Activated T-helper 17 cell treated with anti-CD3 and anti-CD28 coated beads, Interleukin-2, amount 50 U/mL, for 72 hours (primary cell): ENCODE data around the gene EBF3. TPM values are rescaled to one million over a fixed set of nuclear protein-coding genes. Genes with fewer than 3 reads are reported as not detected.

Experiments
- ATAC-seq: fragments of 150-1000 bp; cut with Tn5 transposase; replicated peaks from 2 replicates; pipeline ENCODE4 v1.10.0; 2021; ENCODE audit warnings: mild to moderate bottlenecking, moderate library complexity
- H3K27ac Mint-ChIP-seq: one replicate; pipeline ENCODE4 v1.8.0; 2022; ENCODE audit warnings: mixed read lengths
- H3K27me3 Mint-ChIP-seq: one replicate; pipeline ENCODE4 v1.8.0; 2022; ENCODE audit warnings: mixed read lengths
- H3K36me3 Mint-ChIP-seq: one replicate; pipeline ENCODE4 v1.8.0; 2022; ENCODE audit warnings: low read depth, mild to moderate bottlenecking, mixed read lengths
- H3K4me1 Mint-ChIP-seq: one replicate; pipeline ENCODE4 v1.8.0; 2022; ENCODE audit warnings: mixed read lengths
- H3K4me3 Mint-ChIP-seq: one replicate; pipeline ENCODE4 v1.8.0; 2022; ENCODE audit warnings: mild to moderate bottlenecking, mixed read lengths
- H3K9me3 Mint-ChIP-seq: one replicate; pipeline ENCODE4 v1.8.0; 2022; ENCODE audit warnings: mixed read lengths
- total RNA-seq, 2 donors: library from RNA; stranded (reverse); gene quantifications; one replicate each; pipeline ENCODE4 v1.2.3, GENCODE V29; 2022

EBF3 gene
- total RNA-seq, 2 donors from 2014 or later, result not detected

DNA sequence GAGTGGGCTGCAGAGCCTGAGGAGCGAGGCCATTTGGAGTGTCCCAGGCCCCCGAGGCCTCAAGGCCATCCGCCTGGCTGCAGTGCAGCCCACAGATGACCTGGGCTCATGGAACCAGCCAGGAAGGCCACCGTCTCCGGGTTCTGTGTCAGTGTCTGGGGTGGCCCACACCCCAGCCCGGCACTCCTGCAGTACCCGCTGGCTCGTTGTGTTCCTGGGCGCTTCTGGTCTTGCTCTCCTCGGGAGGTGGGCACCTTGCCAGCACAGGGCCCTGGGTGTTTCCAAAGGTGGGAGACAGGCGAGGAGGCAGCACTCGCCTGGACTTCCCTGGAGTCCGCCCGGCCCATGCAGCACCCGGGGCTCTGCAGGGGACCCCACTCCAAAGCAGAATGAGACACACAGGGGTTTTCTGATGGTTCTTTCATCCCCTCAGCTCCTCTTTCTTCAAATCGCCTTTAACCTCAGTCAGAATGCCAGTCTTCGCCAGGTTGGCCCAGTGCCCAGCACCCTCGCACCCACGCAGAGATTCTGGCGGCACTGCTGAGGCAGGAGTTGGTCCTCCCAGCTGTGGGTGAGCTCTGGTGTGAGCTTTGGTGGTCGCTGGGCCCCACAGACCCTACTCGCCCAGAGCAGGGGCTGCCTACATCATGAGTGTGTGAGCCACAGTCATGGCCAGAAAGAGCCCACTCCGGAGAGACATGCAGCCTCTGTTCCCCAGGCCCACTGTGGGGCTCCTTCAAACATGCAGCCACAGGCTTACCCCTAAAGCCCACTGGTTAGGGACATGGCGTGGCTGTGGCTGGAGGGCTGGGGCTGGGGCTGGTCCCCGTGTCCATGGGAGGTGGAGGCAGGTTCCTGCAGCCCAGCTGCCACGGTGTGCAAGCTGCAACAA lies 155.7 kb downstream of the EBF3 start:
- Mint-ChIP-seq H3K4me3 (no peak overlapping the region), H3K4me1 (no peaks in the 10 kb centered on the region), H3K27me3 (no peaks in the 10 kb centered on the region), H3K9me3 (peaks cover 17% of the 10 kb centered on the region), H3K36me3 (no peaks in the 10 kb centered on the region), H3K27ac (no peak overlapping the region)
- ATAC-seq, result no peak

DNA sequence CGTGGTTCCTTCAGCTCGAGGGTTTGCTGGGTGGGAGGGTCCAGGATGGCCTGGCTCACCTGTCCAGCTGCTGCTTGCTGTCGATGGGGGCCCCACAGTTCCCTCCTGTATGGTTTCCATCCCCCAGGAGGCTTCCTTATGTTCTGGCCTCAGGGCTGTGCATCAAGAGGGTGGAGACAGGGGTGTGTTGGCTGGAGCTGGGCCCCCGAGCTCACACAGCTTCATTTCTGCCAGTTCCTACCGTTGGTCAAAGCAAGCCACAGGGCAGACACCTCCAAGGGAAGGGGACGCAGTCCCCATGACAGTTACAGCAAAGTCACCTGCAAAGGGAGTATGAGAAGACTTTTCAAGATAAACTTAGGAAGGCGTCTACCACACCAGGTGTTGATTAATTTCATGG lies 156.9 kb downstream of the EBF3 start:
- H3K4me3 Mint-ChIP-seq, result no peak overlapping the region

DNA sequence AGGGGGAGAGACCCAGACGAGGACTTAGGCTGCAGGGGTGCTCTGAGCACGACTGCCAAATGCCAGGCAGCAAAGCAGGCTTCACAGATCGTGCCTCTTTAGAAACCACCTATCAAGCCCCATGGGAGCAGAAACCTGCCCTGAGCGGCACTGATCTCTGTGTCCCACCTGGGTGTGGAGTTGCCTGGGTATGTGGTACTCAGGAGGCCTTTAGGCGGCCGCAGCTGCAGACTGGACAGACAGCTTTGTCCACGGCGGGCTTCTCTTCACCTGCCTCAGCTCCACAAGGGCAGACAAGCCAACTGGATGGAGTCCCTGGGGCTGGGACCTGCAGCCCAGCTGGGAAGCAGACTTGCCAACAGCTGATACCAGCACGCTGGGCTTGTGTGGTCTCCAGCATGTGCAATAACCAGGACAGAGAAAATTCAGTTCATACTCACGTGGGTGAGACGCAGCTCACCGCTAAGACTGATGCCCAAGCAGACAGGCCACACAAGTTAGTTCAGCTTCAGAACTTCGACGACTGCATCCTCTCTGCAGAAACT lies 163.2 kb downstream of the EBF3 start:
- no peaks in the 10 kb centered on the region for H3K36me3 Mint-ChIP-seq
- H3K9me3 Mint-ChIP-seq, result peaks cover 23% of the 10 kb centered on the region
- H3K4me1 Mint-ChIP-seq, result no peaks in the 10 kb centered on the region
- H3K27ac Mint-ChIP-seq, result no peak overlapping the region
- no peak overlapping the region for H3K4me3 Mint-ChIP-seq
- no peaks in the 10 kb centered on the region for H3K27me3 Mint-ChIP-seq
- ATAC-seq, result no peak

More for the DNA sequence above, 156.9 kb downstream of the EBF3 start:
- Mint-ChIP-seq H3K27me3 (no peaks in the 10 kb centered on the region), H3K4me1 (no peaks in the 10 kb centered on the region), H3K9me3 (peaks cover 23% of the 10 kb centered on the region), H3K27ac (no peak overlapping the region), H3K36me3 (no peaks in the 10 kb centered on the region)
- no peak for ATAC-seq

DNA sequence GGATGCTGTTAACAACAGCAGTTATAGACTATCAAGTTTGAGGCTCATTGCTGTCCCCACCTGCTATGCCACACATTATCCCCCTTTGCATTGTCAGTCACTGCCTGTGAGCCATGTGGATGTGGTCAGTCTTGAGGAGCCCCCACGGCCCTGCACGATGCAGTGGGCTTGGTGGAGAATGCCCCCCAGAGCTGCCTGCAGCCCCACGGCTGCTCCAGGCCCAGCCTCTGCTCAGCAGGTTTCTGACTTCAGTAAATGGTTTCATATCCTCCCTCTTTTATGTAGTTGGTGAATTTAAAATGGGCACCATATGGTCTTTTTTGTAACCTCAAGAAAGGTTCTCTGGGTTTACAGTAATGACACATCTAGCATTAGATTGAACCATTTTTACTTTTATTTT lies 164.1 kb downstream of the EBF3 start:
- H3K4me1 Mint-ChIP-seq, result no peaks in the 10 kb centered on the region
- peaks cover 23% of the 10 kb centered on the region for H3K9me3 Mint-ChIP-seq
- H3K27me3 Mint-ChIP-seq, result no peaks in the 10 kb centered on the region
- no peak overlapping the region for H3K4me3 Mint-ChIP-seq
- H3K27ac Mint-ChIP-seq, result no peak overlapping the region
- H3K36me3 Mint-ChIP-seq, result no peaks in the 10 kb centered on the region
- ATAC-seq, result no peak

DNA sequence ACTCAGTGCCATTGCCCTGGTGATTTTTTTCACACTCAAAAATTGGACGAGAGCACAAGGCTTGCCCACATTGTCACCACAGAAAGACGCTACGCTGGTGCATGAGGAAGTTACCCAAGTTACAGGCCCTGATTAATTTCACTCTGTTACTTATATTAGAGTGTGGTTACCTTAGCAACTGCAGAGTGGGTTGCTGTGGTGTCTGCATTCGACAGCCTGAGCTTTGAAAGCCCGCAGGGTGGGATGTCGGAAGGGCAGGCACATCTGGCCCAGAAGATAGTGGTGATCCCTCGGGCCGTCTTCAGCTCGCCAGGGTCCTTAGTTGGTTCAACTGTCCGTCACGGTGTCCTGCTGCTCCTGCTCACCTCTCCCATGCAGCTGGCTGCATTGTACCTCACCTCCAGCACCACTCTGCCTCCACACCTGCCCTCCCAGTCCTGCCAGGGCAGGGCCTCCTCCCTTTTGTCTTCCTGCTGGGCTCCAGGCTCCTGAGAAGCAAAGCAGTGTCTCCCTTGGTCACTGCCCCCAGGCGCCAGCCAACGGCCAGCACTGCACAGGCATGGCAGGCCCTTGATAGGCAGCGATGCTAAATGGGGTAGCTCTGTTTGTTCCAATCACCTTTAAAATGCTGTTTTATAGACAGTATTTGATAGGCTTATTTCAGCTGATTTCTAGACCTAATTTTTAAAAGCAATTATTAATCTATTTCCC lies 167.2 kb downstream of the EBF3 start:
- H3K27me3 Mint-ChIP-seq, result no peaks in the 10 kb centered on the region
- H3K27ac Mint-ChIP-seq, result no peak overlapping the region
- H3K4me1 Mint-ChIP-seq, result no peaks in the 10 kb centered on the region
- H3K9me3 Mint-ChIP-seq, result peaks cover 10% of the 10 kb centered on the region
- H3K36me3 Mint-ChIP-seq, result no peaks in the 10 kb centered on the region
- H3K4me3 Mint-ChIP-seq, result no peak overlapping the region
- no peak for ATAC-seq

DNA sequence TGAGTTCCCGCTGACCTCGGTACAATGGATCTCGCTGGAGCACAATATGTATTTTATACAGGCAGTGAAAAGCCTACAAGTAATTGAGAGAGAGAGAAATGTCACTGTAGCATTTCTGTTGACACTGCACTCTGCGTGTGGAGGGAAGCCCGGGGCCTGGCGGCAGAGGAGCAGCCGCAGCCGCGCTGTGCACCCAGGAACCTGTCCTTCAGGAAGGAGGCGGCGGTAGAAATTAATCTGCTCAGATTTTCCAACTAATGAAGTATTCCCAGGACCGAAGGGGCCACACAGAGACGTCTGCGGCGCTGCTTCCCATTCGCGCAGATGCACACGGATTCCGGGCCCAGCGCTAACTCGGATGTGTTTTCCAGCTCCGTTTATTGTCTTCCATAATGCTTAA lies 170.1 kb downstream of the EBF3 start:
- Mint-ChIP-seq H3K27me3 (no peaks in the 10 kb centered on the region), H3K27ac (no peak overlapping the region)

DNA sequence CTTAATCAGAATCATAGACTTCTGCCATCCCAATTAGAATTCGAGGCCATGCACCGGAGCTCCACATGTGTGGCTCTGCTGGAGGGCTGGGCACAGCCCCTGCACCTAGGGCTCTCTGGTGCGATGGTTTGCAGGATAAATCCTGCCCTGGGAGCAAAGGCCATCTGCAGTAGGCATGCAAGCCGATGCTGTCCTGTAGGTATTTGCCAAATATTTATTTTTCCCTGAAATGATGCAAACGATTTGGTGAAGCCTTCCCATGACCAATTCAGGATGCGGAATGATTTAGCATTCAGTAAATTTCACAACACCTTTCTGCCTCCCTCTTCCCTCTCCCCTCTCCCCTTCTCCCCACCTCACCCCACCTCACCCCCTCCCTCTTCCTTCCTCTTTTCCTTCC lies 170.6 kb downstream of the EBF3 start:
- no peaks in the 10 kb centered on the region for H3K36me3 Mint-ChIP-seq
- H3K4me1 Mint-ChIP-seq, result no peaks in the 10 kb centered on the region
- ATAC-seq, result no peak
- H3K27me3 Mint-ChIP-seq, result no peaks in the 10 kb centered on the region
- H3K9me3 Mint-ChIP-seq, result peaks cover 19% of the 10 kb centered on the region
- no peak overlapping the region for H3K4me3 Mint-ChIP-seq
- no peak overlapping the region for H3K27ac Mint-ChIP-seq

More for the DNA sequence above, 170.1 kb downstream of the EBF3 start:
- Mint-ChIP-seq H3K36me3 (no peaks in the 10 kb centered on the region), H3K4me3 (no peak overlapping the region), H3K4me1 (no peaks in the 10 kb centered on the region), H3K9me3 (peaks cover 19% of the 10 kb centered on the region)
- no peak for ATAC-seq

DNA sequence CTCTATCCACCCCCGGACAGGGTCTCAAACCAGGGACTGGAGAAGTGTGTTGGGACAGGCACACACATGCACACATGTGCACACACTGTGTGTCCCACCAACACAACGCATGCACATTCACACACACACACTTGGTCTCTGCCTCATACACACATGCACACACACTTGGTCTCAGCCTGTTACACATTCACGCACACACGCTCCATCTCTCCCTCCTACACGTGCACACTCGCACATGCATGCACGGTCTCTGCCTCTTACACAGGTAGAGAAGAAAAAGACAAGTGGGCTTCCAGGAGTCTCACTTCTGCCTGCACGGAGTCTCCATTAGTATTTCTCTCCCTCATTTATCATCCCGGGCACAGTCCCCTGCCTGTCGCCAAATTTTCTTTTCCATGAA lies 171.2 kb downstream of the EBF3 start:
- Mint-ChIP-seq H3K27me3 (no peaks in the 10 kb centered on the region), H3K4me3 (no peak overlapping the region), H3K9me3 (peaks cover 19% of the 10 kb centered on the region), H3K27ac (no peak overlapping the region), H3K36me3 (no peaks in the 10 kb centered on the region), H3K4me1 (no peaks in the 10 kb centered on the region)
- no peak for ATAC-seq

DNA sequence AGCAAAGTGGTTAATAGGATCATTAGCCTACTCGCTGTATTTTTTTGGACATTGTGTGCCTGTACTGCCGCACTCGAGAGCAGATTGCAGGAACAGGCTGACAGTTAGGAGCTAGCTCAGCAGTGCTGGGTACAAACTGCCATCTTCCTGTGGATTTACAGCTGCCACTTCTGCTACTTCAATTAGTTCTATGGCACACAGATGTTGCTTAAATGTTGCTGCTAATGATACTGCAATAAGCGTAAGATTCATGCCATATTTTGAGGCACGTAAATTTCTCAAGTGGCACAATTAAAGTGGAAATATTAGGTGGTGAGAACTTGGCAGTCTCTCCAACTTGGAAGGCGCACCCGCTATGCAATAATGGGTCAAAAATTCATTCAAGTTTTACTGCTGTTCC lies 171.9 kb downstream of the EBF3 start:
- Mint-ChIP-seq H3K36me3 (no peaks in the 10 kb centered on the region), H3K4me3 (no peak overlapping the region)
- ATAC-seq, result no peak

DNA sequence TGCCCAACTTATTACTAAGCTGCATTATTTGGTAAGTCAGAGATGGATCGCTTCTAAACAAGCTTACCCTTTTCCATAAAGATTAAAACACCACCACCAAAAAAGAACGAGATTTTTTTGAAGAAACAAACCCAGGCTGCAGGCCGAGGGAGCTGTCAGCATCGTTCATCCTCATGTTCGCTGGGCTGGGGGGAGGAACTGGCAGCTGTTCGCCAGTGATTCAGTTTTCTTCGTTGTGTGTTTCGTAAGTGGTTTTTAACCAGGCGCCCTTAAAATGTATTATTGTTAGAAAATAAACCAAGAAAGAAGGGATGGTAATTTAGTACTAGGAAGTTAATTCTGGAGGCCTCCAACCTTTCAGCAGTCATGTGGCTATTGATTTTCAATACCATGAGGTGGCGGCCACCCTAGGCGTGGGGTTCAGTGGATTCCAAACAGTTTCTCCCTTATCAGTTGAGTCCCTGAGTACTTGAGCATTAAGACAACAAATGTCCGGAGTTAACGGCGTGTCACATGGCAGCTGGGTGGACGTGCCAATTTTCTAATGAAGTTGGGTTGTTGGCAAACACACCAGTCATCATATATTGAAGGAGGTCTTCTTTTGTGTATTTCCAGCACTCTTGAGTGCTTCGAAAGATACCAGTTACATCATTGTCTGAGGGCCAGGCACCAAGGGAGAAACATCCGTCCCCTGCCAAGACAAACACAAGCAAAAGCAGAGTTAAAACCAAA lies 173.2 kb downstream of the EBF3 start:
- no peaks in the 10 kb centered on the region for H3K27me3 Mint-ChIP-seq
- no peaks in the 10 kb centered on the region for H3K4me1 Mint-ChIP-seq
- ATAC-seq, result no peak
- H3K9me3 Mint-ChIP-seq, result peaks cover 28% of the 10 kb centered on the region
- H3K36me3 Mint-ChIP-seq, result no peaks in the 10 kb centered on the region
- no peak overlapping the region for H3K4me3 Mint-ChIP-seq
- H3K27ac Mint-ChIP-seq, result no peak overlapping the region

More for the DNA sequence above, 171.9 kb downstream of the EBF3 start:
- Mint-ChIP-seq H3K4me1 (no peaks in the 10 kb centered on the region), H3K27me3 (no peaks in the 10 kb centered on the region), H3K9me3 (peaks cover 24% of the 10 kb centered on the region), H3K27ac (no peak overlapping the region)

DNA sequence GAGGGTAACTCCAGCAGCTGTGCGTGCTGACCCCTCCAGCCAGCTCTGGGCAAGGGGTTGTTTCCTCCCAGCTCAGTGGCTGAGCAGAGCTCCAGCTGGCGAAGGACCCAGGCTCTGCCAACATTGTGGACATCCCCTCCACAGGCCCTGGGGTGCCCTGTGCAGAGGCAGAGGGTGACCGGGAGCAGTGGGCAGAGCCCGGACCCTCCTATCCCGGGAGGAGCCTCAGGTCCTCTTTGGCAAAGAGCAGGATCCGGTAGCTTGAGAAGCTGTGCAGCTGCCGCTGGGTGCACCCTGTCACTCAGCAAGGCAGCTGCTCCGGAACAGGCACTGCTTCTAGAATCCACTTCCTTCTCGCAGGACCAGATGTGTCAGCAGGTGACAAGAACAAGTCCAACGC lies 175.9 kb downstream of the EBF3 start:
- Mint-ChIP-seq H3K27ac (no peak overlapping the region), H3K9me3 (peaks cover 32% of the 10 kb centered on the region), H3K27me3 (no peaks in the 10 kb centered on the region), H3K4me1 (no peaks in the 10 kb centered on the region), H3K4me3 (no peak overlapping the region), H3K36me3 (no peaks in the 10 kb centered on the region)
- no peak for ATAC-seq

DNA sequence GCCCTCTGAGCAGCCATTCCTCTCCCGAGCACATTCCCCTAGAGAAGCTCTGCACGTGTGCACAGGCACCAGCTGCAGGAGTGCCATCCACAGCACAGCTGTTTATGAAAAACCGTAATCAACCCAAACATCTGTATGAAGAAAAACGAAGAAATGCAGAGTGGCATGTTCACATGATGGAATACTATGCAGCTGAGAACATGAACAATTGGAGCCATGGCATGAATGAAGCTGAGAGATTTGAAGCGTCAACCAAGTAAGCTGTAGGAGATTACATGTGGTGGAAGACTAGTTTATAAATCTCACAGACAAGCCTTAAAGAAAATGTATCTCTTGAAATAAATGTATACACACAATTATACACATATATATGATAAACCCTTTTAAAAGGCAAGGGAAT lies 176.5 kb downstream of the EBF3 start:
- Mint-ChIP-seq H3K27ac (no peak overlapping the region), H3K27me3 (no peaks in the 10 kb centered on the region), H3K36me3 (no peaks in the 10 kb centered on the region), H3K9me3 (peaks cover 28% of the 10 kb centered on the region), H3K4me3 (no peak overlapping the region), H3K4me1 (no peaks in the 10 kb centered on the region)
- ATAC-seq, result no peak

DNA sequence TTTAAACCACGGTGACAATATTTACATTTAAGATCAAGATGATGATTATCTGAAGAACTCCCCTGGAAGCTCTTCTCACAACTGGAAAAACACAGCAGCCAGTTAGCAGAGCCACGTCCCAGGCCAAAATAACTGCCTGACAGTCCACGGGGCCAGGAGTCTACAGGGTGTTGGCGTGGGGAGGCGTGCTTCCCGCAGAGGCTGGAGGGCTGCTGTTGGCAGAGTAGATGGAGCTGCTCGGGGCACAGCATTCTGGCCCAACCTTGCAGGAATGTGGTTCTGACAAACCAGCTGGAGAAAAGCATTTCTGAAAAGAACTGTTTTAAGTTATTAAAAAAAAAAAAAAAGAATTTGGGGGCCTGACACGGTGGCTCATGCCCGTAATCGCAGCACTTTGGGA lies 177.9 kb downstream of the EBF3 start:
- H3K36me3 Mint-ChIP-seq, result no peaks in the 10 kb centered on the region
- no peaks in the 10 kb centered on the region for H3K27me3 Mint-ChIP-seq
- peaks cover 17% of the 10 kb centered on the region for H3K9me3 Mint-ChIP-seq
- no peak for ATAC-seq
- H3K4me1 Mint-ChIP-seq, result no peaks in the 10 kb centered on the region
- no peak overlapping the region for H3K27ac Mint-ChIP-seq
- no peak overlapping the region for H3K4me3 Mint-ChIP-seq

DNA sequence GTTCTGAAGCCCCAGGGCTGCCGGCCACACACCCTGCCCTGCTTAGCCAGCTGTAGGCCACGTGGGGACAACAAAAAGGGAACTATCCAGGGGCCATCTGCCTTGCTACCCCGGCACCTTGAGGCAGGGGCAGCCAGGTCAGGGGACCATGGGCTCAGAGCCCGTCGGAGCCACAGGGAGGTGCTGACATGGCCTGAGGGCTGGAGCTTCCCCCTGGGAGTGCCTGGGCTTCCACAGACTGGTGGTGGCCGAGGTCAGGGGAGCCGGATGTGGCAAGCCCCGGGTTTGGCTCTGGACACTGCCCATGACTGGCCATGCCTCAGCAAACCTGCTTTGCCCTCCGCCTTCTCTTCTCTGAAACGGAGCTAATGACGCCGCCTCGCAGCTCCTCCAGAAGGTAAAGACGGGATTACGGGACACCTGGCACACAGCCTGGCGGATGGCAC lies 178.5 kb downstream of the EBF3 start:
- H3K27ac Mint-ChIP-seq, result no peak overlapping the region
- peaks cover 14% of the 10 kb centered on the region for H3K9me3 Mint-ChIP-seq
- H3K4me1 Mint-ChIP-seq, result no peaks in the 10 kb centered on the region
- no peaks in the 10 kb centered on the region for H3K36me3 Mint-ChIP-seq
- no peak overlapping the region for H3K4me3 Mint-ChIP-seq
- H3K27me3 Mint-ChIP-seq, result no peaks in the 10 kb centered on the region
- no peak for ATAC-seq
